ENCODE data around the gene CNN2. TPM values are rescaled to one million over a fixed set of nuclear protein-coding genes. Genes with fewer than 3 reads are reported as not detected.

Gene CNN2
- total RNA-seq, 6 experiments from 2014 or later: 483 to 579 (median 507) TPM

DNA sequence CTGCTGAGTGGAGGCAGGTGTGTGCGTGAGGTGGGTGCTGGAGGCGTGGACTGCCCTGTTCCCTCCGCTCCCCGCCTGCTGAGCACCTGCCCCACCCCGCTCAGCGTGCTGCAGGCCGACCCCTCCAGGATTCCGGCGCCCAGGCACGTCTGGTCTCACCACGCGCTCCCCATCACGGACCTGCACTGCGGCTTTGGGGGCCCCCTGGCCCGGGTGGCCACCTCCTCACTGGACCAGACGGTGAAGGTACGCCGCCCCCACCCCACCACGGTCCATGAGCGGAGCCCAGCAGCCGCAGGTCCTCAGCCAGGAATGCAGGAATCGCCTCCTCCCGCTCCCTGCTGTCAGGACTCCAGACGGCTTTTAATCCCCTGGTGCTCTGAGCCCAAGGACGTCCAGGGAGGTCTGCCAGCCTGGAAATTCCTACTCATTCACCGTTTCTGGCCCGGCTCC, 36.3 kb upstream of the CNN2 start:
- H3K27me3 Mint-ChIP-seq (ENCODE audit: insufficient read depth): peaks cover 2% of the 10 kb centered on the region; the same call in 1 of the 2 replicates
- H3K4me1 Mint-ChIP-seq (ENCODE audit: low read depth): peaks cover 7% of the 10 kb centered on the region
- H3K27ac Mint-ChIP-seq: no peak overlapping the region
- no peaks in the 10 kb centered on the region for H3K9me3 Mint-ChIP-seq
- DNase-seq: no peak
- peaks cover 4% of the 10 kb centered on the region; the same call in 1 of the 2 replicates for H3K36me3 Mint-ChIP-seq (ENCODE audit: low read depth)
- H3K4me3 Mint-ChIP-seq: no peak overlapping the region
- TF ChIP-seq, protein P1, sequence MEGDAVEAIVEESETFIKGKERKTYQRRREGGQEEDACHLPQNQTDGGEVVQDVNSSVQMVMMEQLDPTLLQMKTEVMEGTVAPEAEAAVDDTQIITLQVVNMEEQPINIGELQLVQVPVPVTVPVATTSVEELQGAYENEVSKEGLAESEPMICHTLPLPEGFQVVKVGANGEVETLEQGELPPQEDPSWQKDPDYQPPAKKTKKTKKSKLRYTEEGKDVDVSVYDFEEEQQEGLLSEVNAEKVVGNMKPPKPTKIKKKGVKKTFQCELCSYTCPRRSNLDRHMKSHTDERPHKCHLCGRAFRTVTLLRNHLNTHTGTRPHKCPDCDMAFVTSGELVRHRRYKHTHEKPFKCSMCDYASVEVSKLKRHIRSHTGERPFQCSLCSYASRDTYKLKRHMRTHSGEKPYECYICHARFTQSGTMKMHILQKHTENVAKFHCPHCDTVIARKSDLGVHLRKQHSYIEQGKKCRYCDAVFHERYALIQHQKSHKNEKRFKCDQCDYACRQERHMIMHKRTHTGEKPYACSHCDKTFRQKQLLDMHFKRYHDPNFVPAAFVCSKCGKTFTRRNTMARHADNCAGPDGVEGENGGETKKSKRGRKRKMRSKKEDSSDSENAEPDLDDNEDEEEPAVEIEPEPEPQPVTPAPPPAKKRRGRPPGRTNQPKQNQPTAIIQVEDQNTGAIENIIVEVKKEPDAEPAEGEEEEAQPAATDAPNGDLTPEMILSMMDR (IDR thresholded peaks at IDR 0.05): no peak

DNA sequence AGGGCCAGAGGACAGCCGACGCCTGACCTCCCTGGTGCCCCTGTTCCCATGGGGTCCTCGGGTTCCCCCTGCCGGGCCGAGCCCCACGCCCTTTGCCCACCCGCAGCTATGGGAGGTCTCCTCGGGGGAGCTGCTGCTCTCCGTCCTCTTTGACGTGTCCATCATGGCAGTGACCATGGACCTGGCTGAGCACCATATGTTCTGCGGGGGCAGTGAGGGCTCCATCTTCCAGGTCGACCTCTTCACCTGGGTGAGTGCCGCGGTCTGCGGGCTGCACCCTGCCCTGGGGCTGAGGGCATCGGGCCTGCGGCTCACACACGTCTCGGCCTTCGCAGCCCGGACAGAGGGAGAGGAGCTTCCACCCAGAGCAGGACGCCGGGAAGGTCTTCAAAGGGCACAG, 35.7 kb upstream of the CNN2 start:
- Mint-ChIP-seq H3K9me3 (no peaks in the 10 kb centered on the region), H3K27ac (no peak overlapping the region), H3K27me3 (ENCODE audit: insufficient read depth) (peaks cover 4% of the 10 kb centered on the region; the same call in 1 of the 2 replicates), H3K4me1 (ENCODE audit: low read depth) (peaks cover under 1% of the 10 kb centered on the region), H3K4me3 (no peak overlapping the region), H3K36me3 (ENCODE audit: low read depth) (peaks cover 4% of the 10 kb centered on the region; the same call in 1 of the 2 replicates)
- TF ChIP-seq, protein P1 (IDR thresholded peaks at IDR 0.05): no peak
- DNase-seq: no peak

DNA sequence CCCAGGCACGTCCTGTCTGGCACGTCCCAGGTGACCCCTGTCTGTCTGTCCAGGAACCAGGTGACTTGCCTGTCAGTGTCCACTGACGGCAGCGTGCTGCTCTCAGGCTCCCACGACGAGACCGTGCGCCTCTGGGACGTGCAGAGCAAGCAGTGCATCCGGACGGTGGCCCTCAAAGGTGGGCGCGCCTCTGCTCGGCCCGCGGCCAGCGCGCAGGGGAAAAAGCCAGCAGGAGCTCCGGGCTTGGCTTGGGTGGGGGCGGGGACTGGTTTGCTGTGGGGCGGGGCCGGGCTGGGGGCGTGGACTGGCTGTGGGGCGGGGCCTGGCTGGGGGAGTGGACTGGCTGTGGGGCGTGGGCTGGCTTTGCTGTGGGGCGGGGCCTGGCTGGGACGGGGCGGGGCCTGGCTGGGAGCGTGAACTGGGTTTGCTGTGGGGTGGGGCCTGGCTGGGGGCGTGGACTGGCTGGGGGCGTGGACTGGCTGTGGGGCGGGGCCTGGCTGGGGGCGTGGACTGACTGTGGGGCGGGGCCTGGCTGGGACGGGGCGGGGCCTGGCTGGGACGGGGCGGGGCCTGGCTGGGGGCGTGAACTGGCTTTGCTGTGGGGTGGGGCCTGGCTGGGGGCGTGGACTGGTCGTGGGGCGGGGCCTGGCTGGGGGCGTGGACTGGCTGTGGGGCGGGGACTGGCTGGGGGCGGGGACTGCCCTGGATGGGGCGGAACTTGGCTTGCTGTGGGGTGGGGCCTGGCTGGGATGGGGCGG, 35.1 kb upstream of the CNN2 start:
- Mint-ChIP-seq H3K4me1 (ENCODE audit: low read depth) (peaks cover 2% of the 10 kb centered on the region; the same call in 1 of the 2 replicates), H3K4me3 (no peak overlapping the region), H3K27ac (no peak overlapping the region), H3K36me3 (ENCODE audit: low read depth) (peaks cover 4% of the 10 kb centered on the region; the same call in 1 of the 2 replicates), H3K27me3 (ENCODE audit: insufficient read depth) (peaks cover 6% of the 10 kb centered on the region; the same call in 1 of the 2 replicates), H3K9me3 (no peaks in the 10 kb centered on the region)
- TF ChIP-seq, protein P1 (IDR thresholded peaks at IDR 0.05): no peak
- peak; percentile 65 for DNase-seq

GRCh38 chr19:991932-992669, 34.3 kb upstream of the CNN2 start:
- H3K4me1 Mint-ChIP-seq (ENCODE audit: low read depth): peaks cover 5% of the 10 kb centered on the region; the same call in 1 of the 2 replicates
- H3K4me3 Mint-ChIP-seq: no peak overlapping the region
- no peaks in the 10 kb centered on the region for H3K9me3 Mint-ChIP-seq
- H3K36me3 Mint-ChIP-seq (ENCODE audit: low read depth): peaks cover 4% of the 10 kb centered on the region; the same call in 1 of the 2 replicates
- no peak for DNase-seq
- H3K27ac Mint-ChIP-seq: no peak overlapping the region
- TF ChIP-seq, protein P1 (IDR thresholded peaks at IDR 0.05): no peak
- H3K27me3 Mint-ChIP-seq (ENCODE audit: insufficient read depth): peaks cover 11% of the 10 kb centered on the region

- no peak overlapping the region for H3K4me3 Mint-ChIP-seq
- TF ChIP-seq, protein P1 (IDR thresholded peaks at IDR 0.05): no peak
- H3K9me3 Mint-ChIP-seq: no peaks in the 10 kb centered on the region
- H3K27me3 Mint-ChIP-seq (ENCODE audit: insufficient read depth): peaks cover 13% of the 10 kb centered on the region
- peaks cover 4% of the 10 kb centered on the region; the same call in 1 of the 2 replicates for H3K36me3 Mint-ChIP-seq (ENCODE audit: low read depth)
- peaks cover 5% of the 10 kb centered on the region; the same call in 1 of the 2 replicates for H3K4me1 Mint-ChIP-seq (ENCODE audit: low read depth)
- no peak for DNase-seq
- H3K27ac Mint-ChIP-seq: no peak overlapping the region
These were observed 33.7 kb upstream of the CNN2 start for GRCh38 chr19:992670-993055.
